Parathyroid adenoma (tissue), 2 donors: ENCODE data around the gene RRM1.

ENCODE experiments used
- H2AFZ ChIP-seq: fragments of 300-600 bp; sonication (generic); one replicate; pipeline ENCODE4 v1.7.0; 2017; ENCODE audit warnings: antibody characterized with exemption, mild to moderate bottlenecking
- H3K27ac ChIP-seq: fragments of 300-600 bp; sonication (generic); one replicate; pipeline ENCODE4 v1.7.0; 2017
- H3K27me3 ChIP-seq: fragments of 300-600 bp; sonication (generic); one replicate; pipeline ENCODE4 v1.7.0; 2017; ENCODE audit warnings: low read length; ENCODE audit not compliant: control insufficient read depth, insufficient read depth
- H3K36me3 ChIP-seq: fragments of 300-600 bp; sonication (generic); one replicate; pipeline ENCODE4 v1.7.0; 2017; ENCODE audit warnings: low read length; ENCODE audit not compliant: control insufficient read depth, insufficient read depth
- H3K4me1 ChIP-seq: fragments of 300-600 bp; sonication (generic); one replicate; pipeline ENCODE4 v1.7.0; 2017; ENCODE audit warnings: control low read depth
- H3K4me2 ChIP-seq: fragments of 300-600 bp; sonication (generic); one replicate; pipeline ENCODE4 v1.7.0; 2017; ENCODE audit warnings: low read length
- H3K4me3 ChIP-seq: fragments of 300-600 bp; sonication (generic); one replicate; pipeline ENCODE4 v1.7.0; 2017; ENCODE audit warnings: low read depth, low read length
- H3K79me2 ChIP-seq: fragments of 300-600 bp; sonication (generic); one replicate; pipeline ENCODE4 v1.7.0; 2017; ENCODE audit warnings: control low read depth
- H3K9ac ChIP-seq: fragments of 300-600 bp; sonication (generic); one replicate; pipeline ENCODE4 v1.7.0; 2017; ENCODE audit warnings: mild to moderate bottlenecking
- H3K9me3 ChIP-seq: fragments of 300-600 bp; sonication (generic); one replicate; pipeline ENCODE4 v1.7.0; 2017; ENCODE audit warnings: low read length; ENCODE audit not compliant: control insufficient read depth
- CTCF ChIP-seq: fragments of 300-600 bp; sonication (generic); IDR thresholded peaks from one replicate; pipeline ENCODE4 v1.7.0; 2017; ENCODE audit warnings: antibody characterized with exemption, mild to moderate bottlenecking
- donor health status: primary hyperparathyroidism.

Gene RRM1

GRCh38 chr11:4090258-4090657 lies 4.3 kb upstream of the RRM1 start:
- no peaks in the 10 kb centered on the region for H3K4me1 ChIP-seq
- H3K27ac ChIP-seq, result no peak overlapping the region
- H3K79me2 ChIP-seq, result no peaks in the 10 kb centered on the region
- no peak overlapping the region for H3K9ac ChIP-seq
- no peaks in the 10 kb centered on the region for H3K9me3 ChIP-seq
- no peaks in the 10 kb centered on the region for H3K27me3 ChIP-seq
- no peak for TF ChIP-seq CTCF
- no peak overlapping the region for H2AFZ ChIP-seq
- H3K36me3 ChIP-seq, result no peaks in the 10 kb centered on the region
- H3K4me2 ChIP-seq, result no peak overlapping the region
- H3K4me3 ChIP-seq, result no peak overlapping the region

GRCh38 chr11:4092026-4092425 lies 2.6 kb upstream of the RRM1 start:
- H3K4me3 ChIP-seq, result no peak overlapping the region
- no peaks in the 10 kb centered on the region for H3K9me3 ChIP-seq
- no peaks in the 10 kb centered on the region for H3K4me1 ChIP-seq
- H3K27me3 ChIP-seq, result no peaks in the 10 kb centered on the region
- no peak overlapping the region for H3K9ac ChIP-seq
- no peak overlapping the region for H3K27ac ChIP-seq
- H3K4me2 ChIP-seq, result no peak overlapping the region
- no peaks in the 10 kb centered on the region for H3K36me3 ChIP-seq
- H2AFZ ChIP-seq, result no peak overlapping the region
- no peak for TF ChIP-seq CTCF
- no peaks in the 10 kb centered on the region for H3K79me2 ChIP-seq

GRCh38 chr11:4093519-4094347 lies 866 bp upstream of the RRM1 start:
- peak overlapping the region; percentile 87 for H3K27ac ChIP-seq
- H2AFZ ChIP-seq, result peak overlapping the region; percentile 96
- no peaks in the 10 kb centered on the region for H3K4me1 ChIP-seq
- no peaks in the 10 kb centered on the region for H3K27me3 ChIP-seq
- H3K4me3 ChIP-seq, result peak overlapping the region; percentile 62
- TF ChIP-seq CTCF, result no peak
- H3K9me3 ChIP-seq, result no peaks in the 10 kb centered on the region
- H3K4me2 ChIP-seq, result peak overlapping the region; percentile 82
- H3K79me2 ChIP-seq, result no peaks in the 10 kb centered on the region
- no peaks in the 10 kb centered on the region for H3K36me3 ChIP-seq
- H3K9ac ChIP-seq, result peak overlapping the region; percentile 35

GRCh38 chr11:4095509-4096230 lies 1.1 kb downstream of the RRM1 start:
- Histone ChIP-seq H2AFZ (peak overlapping the region; percentile 96), H3K4me2 (peak overlapping the region; percentile 82), H3K9ac (no peak overlapping the region), H3K27me3 (no peaks in the 10 kb centered on the region), H3K27ac (peak overlapping the region; percentile 87), H3K4me3 (peak overlapping the region; percentile 62), H3K79me2 (no peaks in the 10 kb centered on the region), H3K9me3 (no peaks in the 10 kb centered on the region), H3K4me1 (no peaks in the 10 kb centered on the region), H3K36me3 (no peaks in the 10 kb centered on the region)
- no peak for TF ChIP-seq CTCF
